ENCODE results near the gene PRAMEF20.
"Not testable (repeated sequence)": the region's sequence is repeated elsewhere in the genome, so short reads cannot be mapped to it uniquely, and the experiment has no call there.

- TF ChIP-seq CTCF (IDR thresholded peaks at IDR 0.05; ENCODE audit: extremely low read depth in 1 of 2, insufficient read depth in 1 of 2, low read depth in 1 of 2, low read length in 2 of 2); POLR2A (IDR thresholded peaks at IDR 0.05; ENCODE audit: low read depth, low read length); POLR2AphosphoS5 (IDR thresholded peaks at IDR 0.05; ENCODE audit: insufficient read depth, low read depth, low read length); EZH2 (IDR thresholded peaks at IDR 0.05; ENCODE audit: borderline replicate concordance, low read depth, low read length, severe bottlenecking): not testable (repeated sequence)
Measured at GRCh38 chr1:13439104-13439783, 29.0 kb downstream of the PRAMEF20 start.
